IMR-90 (cell line): ENCODE data around the gene SSTR4. TPM values are rescaled to one million over a fixed set of nuclear protein-coding genes. Genes with fewer than 3 reads are reported as not detected.

Experiments used
- ATAC-seq: fragments of 200-7000 bp; cut with Tn5 transposase; 2 replicates; pipeline ENCODE4 v1.9.1; 2020; ENCODE audit warnings: low read depth, mild to moderate bottlenecking, moderate library complexity
- BruUV-seq: library from RNA; stranded (reverse); fragments of 400-500 nt; replicated peaks from 2 replicates; lab custom pipeline; 2021; lab: Mats Ljungman, UMichigan
- CTCF ChIA-PET: fragments of 300-600 bp; formaldehyde crosslinking; extraction: SDS; loops from one replicate; lab custom pipeline; 2021; ENCODE audit warnings: antibody characterized with exemption; lab: Yijun Ruan, JAX
- POLR2A ChIA-PET: fragments of 300-600 bp; sonication (Branson Sonifier 250); formaldehyde crosslinking; loops from one replicate; lab custom pipeline; 2022; ENCODE audit warnings: antibody characterized with exemption; ENCODE audit not compliant: unreplicated experiment; lab: Charles Lee
- DNase-seq: peaks from one replicate; pipeline ENCODE4 v3.0.0; 2013
- H2AFZ ChIP-seq: replicated peaks from 2 replicates; pipeline ENCODE3; 2013; ENCODE audit warnings: low read length, mild to moderate bottlenecking; ENCODE audit not compliant: poor library complexity
- H2AK5ac ChIP-seq: 2 replicates; pipeline ENCODE4 v1.6.1; 2013; ENCODE audit warnings: low read depth, low read length, inconsistent platforms
- H2AK9ac ChIP-seq: replicated peaks from 2 replicates; pipeline ENCODE3; 2013; ENCODE audit warnings: mild to moderate bottlenecking, low read depth, low read length, moderate library complexity; ENCODE audit not compliant: poor library complexity
- H2BK120ac ChIP-seq: 2 replicates; pipeline ENCODE4 v1.6.1; 2013; ENCODE audit warnings: low read depth, low read length, inconsistent platforms
- H2BK15ac ChIP-seq: 3 replicates; pipeline ENCODE4 v1.6.1; 2013; ENCODE audit warnings: low read depth, low read length, inconsistent platforms
- H2BK20ac ChIP-seq: 2 replicates; pipeline ENCODE4 v1.6.1; 2013; ENCODE audit warnings: low read depth, mild to moderate bottlenecking, inconsistent platforms, low read length, moderate library complexity
- H2BK5ac ChIP-seq: 2 replicates; pipeline ENCODE4 v1.6.1; 2013; ENCODE audit warnings: mild to moderate bottlenecking, low read depth, low read length, inconsistent platforms; ENCODE audit not compliant: poor library complexity, severe bottlenecking
- H3K14ac ChIP-seq: replicated peaks from 2 replicates; pipeline ENCODE4 v1.6.1; 2013; ENCODE audit warnings: low read depth, low read length, inconsistent platforms
- H3K18ac ChIP-seq: 2 replicates; pipeline ENCODE4 v1.6.1; 2013; ENCODE audit warnings: low read depth, low read length, control low read depth
- H3K23ac ChIP-seq: 2 replicates; pipeline ENCODE4 v1.6.1; 2013; ENCODE audit warnings: low read depth, low read length, inconsistent platforms
- H3K27ac ChIP-seq: 2 replicates; pipeline ENCODE4 v1.5.1; 2013; ENCODE audit warnings: mild to moderate bottlenecking, control low read depth, low read length; ENCODE audit not compliant: insufficient read depth
- H3K27me3 ChIP-seq: 2 replicates; pipeline ENCODE4 v1.6.1; 2013; ENCODE audit warnings: low read length; ENCODE audit not compliant: control insufficient read depth, insufficient read depth
- H3K36me3 ChIP-seq: 2 replicates; pipeline ENCODE4 v1.6.1; 2013; ENCODE audit warnings: low read length, mixed read lengths; ENCODE audit not compliant: control insufficient read depth, insufficient read depth
- H3K4ac ChIP-seq: 2 replicates; pipeline ENCODE4 v1.6.1; 2013; ENCODE audit warnings: low read depth, low read length, inconsistent platforms
- H3K4me1 ChIP-seq: 2 replicates; pipeline ENCODE4 v1.6.1; 2013; ENCODE audit warnings: low read length, mixed read lengths; ENCODE audit not compliant: control insufficient read depth, insufficient read depth
- H3K4me2 ChIP-seq: 2 replicates; pipeline ENCODE4 v1.6.1; 2013; ENCODE audit warnings: low read depth, mild to moderate bottlenecking, control low read depth, low read length, moderate library complexity
- H3K4me3 ChIP-seq: 2 replicates; pipeline ENCODE4 v1.5.1; 2013; ENCODE audit warnings: low read depth, mild to moderate bottlenecking, control low read depth, low read length, moderate library complexity; ENCODE audit not compliant: insufficient read depth
- H3K56ac ChIP-seq: 2 replicates; pipeline ENCODE4 v1.6.1; 2013; ENCODE audit warnings: low read length, inconsistent platforms; ENCODE audit not compliant: insufficient read depth; ENCODE audit errors: extremely low read depth
- H3K79me1 ChIP-seq, 2 experiments: 2 replicates each; pipeline ENCODE4 v1.6.1; 2013; ENCODE audit warnings: low read length in 2 of 2, inconsistent platforms in 1 of 2, low read depth in 1 of 2
- H3K9ac ChIP-seq: 2 replicates; pipeline ENCODE4 v1.6.1; 2013; ENCODE audit warnings: low read depth, low read length, control low read depth
- H3K9me1 ChIP-seq: 2 replicates; pipeline ENCODE4 v1.6.1; 2013; ENCODE audit warnings: low read length, inconsistent platforms; ENCODE audit not compliant: insufficient read depth
- H3K9me3 ChIP-seq: 2 replicates; pipeline ENCODE4 v1.6.1; 2013; ENCODE audit warnings: low read length; ENCODE audit not compliant: control insufficient read depth, insufficient read depth
- H4K20me1 ChIP-seq: 2 replicates; pipeline ENCODE4 v1.6.1; 2013; ENCODE audit warnings: low read length, inconsistent platforms; ENCODE audit not compliant: insufficient read depth
- H4K5ac ChIP-seq: 2 replicates; pipeline ENCODE4 v1.6.1; 2013; ENCODE audit warnings: mild to moderate bottlenecking, low read depth, low read length, control low read depth
- H4K8ac ChIP-seq, 2 experiments: 2 replicates each; pipeline ENCODE4 v1.6.1; 2013; ENCODE audit warnings: low read depth in 2 of 2, low read length in 2 of 2, control low read depth in 1 of 2, inconsistent platforms in 1 of 2
- H4K91ac ChIP-seq: 2 replicates; pipeline ENCODE4 v1.6.1; 2013; ENCODE audit warnings: low read depth, low read length, inconsistent platforms; ENCODE audit not compliant: insufficient read depth
- BHLHE40 ChIP-seq: fragments of 150-350 bp; IDR thresholded peaks from 2 replicates; pipeline ENCODE4 v1.6.1; 2016; ENCODE audit warnings: mild to moderate bottlenecking, low read depth, low read length
- CEBPB ChIP-seq: IDR thresholded peaks from 2 replicates; pipeline ENCODE4 v1.6.1; 2012; ENCODE audit warnings: low read depth, low read length, improper control_type of control experiment
- CHD1 ChIP-seq: IDR thresholded peaks from 2 replicates; pipeline ENCODE4 v1.6.1; 2012; ENCODE audit warnings: low read depth, low read length, improper control_type of control experiment
- CTCF ChIP-seq: conservative IDR thresholded peaks from 2 replicates; pipeline ENCODE4 v1.5.1; 2012; ENCODE audit warnings: mild to moderate bottlenecking, low read depth, low read length, improper control_type of control experiment
- ELK1 ChIP-seq: fragments of 150-350 bp; IDR thresholded peaks from 2 replicates; pipeline ENCODE4 v1.6.1; 2016; ENCODE audit warnings: low read depth, mild to moderate bottlenecking, low read length, moderate library complexity, borderline replicate concordance
- FOS ChIP-seq: fragments of 150-350 bp; IDR thresholded peaks from 2 replicates; pipeline ENCODE4 v1.6.1; 2016; ENCODE audit warnings: low read depth, low read length
- MAFK ChIP-seq: IDR thresholded peaks from 2 replicates; pipeline ENCODE4 v1.6.1; 2012; ENCODE audit warnings: low read depth, low read length, improper control_type of control experiment
- MAZ ChIP-seq: IDR thresholded peaks from 2 replicates; pipeline ENCODE4 v1.6.1; 2012; ENCODE audit warnings: low read depth, mild to moderate bottlenecking, low read length, improper control_type of control experiment, moderate library complexity, borderline replicate concordance
- MXI1 ChIP-seq: IDR thresholded peaks from 2 replicates; pipeline ENCODE4 v1.6.1; 2012; ENCODE audit warnings: low read depth, mild to moderate bottlenecking, low read length, moderate library complexity, borderline replicate concordance
- NFE2L2 ChIP-seq: fragments of 150-350 bp; IDR thresholded peaks from 2 replicates; pipeline ENCODE4 v1.6.1; 2016; ENCODE audit warnings: low read depth, mild to moderate bottlenecking, low read length
- POLR2A ChIP-seq: IDR thresholded peaks from 2 replicates; pipeline ENCODE4 v1.6.1; 2012; ENCODE audit warnings: mild to moderate bottlenecking, low read depth, low read length
- RAD21 ChIP-seq: IDR thresholded peaks from 2 replicates; pipeline ENCODE4 v1.6.1; 2012; ENCODE audit warnings: low read length, improper control_type of control experiment
- RCOR1 ChIP-seq: IDR thresholded peaks from 2 replicates; pipeline ENCODE4 v1.6.1; 2012; ENCODE audit warnings: mild to moderate bottlenecking, low read length, improper control_type of control experiment; ENCODE audit not compliant: insufficient replicate concordance
- RFX5 ChIP-seq: IDR thresholded peaks from 2 replicates; pipeline ENCODE4 v1.8.0; 2012; ENCODE audit warnings: low read depth, mild to moderate bottlenecking, low read length, moderate library complexity
- SMC3 ChIP-seq: fragments of 150-350 bp; IDR thresholded peaks from 2 replicates; pipeline ENCODE4 v1.6.1; 2016; ENCODE audit warnings: low read depth, mild to moderate bottlenecking, antibody characterized with exemption, low read length, moderate library complexity
- USF2 ChIP-seq: fragments of 150-350 bp; IDR thresholded peaks from 2 replicates; pipeline ENCODE4 v1.6.1; 2017; ENCODE audit warnings: mild to moderate bottlenecking, antibody characterized with exemption, low read length, low read depth
- WGBS, 2 experiments: methylation state at CpG; one replicate each; pipeline versions ENCODE4 v1.1.5 to v1.1.7; 2013; ENCODE audit warnings: missing lambda C conversion rate in 2 of 2; ENCODE audit not compliant: insufficient read length in 1 of 2; ENCODE audit errors: extremely low coverage in 2 of 2; 5-methylcytosine and 5-hydroxymethylcytosine counted together
- dilution Hi-C: fragments of 300-500 bp; cut with HindIII; formaldehyde crosslinking; loops from one replicate; pipeline ENCODE4 v1.14.3; 2018; ENCODE audit warnings: low sequenced_read_pairs; ENCODE audit not compliant: unreplicated experiment
- in situ Hi-C: fragments of 300-500 bp; cut with MboI; formaldehyde crosslinking; loops from 3 replicates; pipeline ENCODE4 v1.14.3; 2019; ENCODE audit warnings: low sequenced_read_pairs, inconsistent platforms, mixed read lengths
- intact Hi-C: fragments of 100-400 bp; cut with micrococcal nuclease; formaldehyde crosslinking; loops from 2 replicates; pipeline ENCODE4 v1.10.0; 2022
- polyA plus RNA-seq, 3 experiments: library from polyadenylated mRNA; depleted of rRNA; stranded (reverse); fragments of >200 nt; gene quantifications; 2 replicates each; pipeline ENCODE4 v1.2.3, GENCODE V29; 2012; ENCODE audit warnings: low replicate concordance in 1 of 3
- total RNA-seq: library from RNA; depleted of rRNA; stranded (reverse); fragments of >200 nt; gene quantifications from 2 replicates; pipeline ENCODE4 v1.2.3, GENCODE V29; 2012

The SSTR4 gene
- total and polyA plus RNA-seq, 2 of the 4 experiments (the other 2 are of a cell fraction) = not detected

GRCh38 chr20:23059001-23059400, 23.9 kb downstream of the SSTR4 start:
- CTCF ChIA-PET = no interaction called here

More at GRCh38 chr20:23059001-23059400, 23.9 kb downstream of the SSTR4 start:
- DNase-seq (no peak), ATAC-seq (no peak)
- no peak overlapping the region for H3K14ac ChIP-seq
- H4K5ac ChIP-seq = no peak overlapping the region
- no peak overlapping the region for H3K4me3 ChIP-seq
- no peak overlapping the region for H2BK15ac ChIP-seq
- no peak overlapping the region for H2BK20ac ChIP-seq
- no peak overlapping the region for H4K8ac ChIP-seq
- H3K9me1 ChIP-seq = 0 out of 2 replicates have a peak, but pooled peaks cover 2% of the 10 kb centered on the region
- H3K36me3 ChIP-seq = no peaks in the 10 kb centered on the region
- POLR2A ChIA-PET = no interaction called here
- intact Hi-C loops = no loop called here
- no peak overlapping the region for H2BK120ac ChIP-seq
- no peaks in the 10 kb centered on the region for H3K79me1 ChIP-seq
- peaks cover 10% of the 10 kb centered on the region; the same call in 1 of the 2 replicates for H3K4me1 ChIP-seq
- no peaks in the 10 kb centered on the region for H3K9me3 ChIP-seq
- H2AFZ ChIP-seq = no peak overlapping the region
- H4K20me1 ChIP-seq = no peaks in the 10 kb centered on the region
- no peak overlapping the region for H3K9ac ChIP-seq
- H3K4ac ChIP-seq = no peak overlapping the region
- H3K27me3 ChIP-seq = peaks cover 16% of the 10 kb centered on the region
- no peak for TF ChIP-seq RCOR1
- no peak for TF ChIP-seq ELK1
- TF ChIP-seq MXI1 = no peak
- no peak for TF ChIP-seq NFE2L2
- no peak for TF ChIP-seq POLR2A
- no peak for TF ChIP-seq RFX5
- TF ChIP-seq CEBPB = no peak
- TF ChIP-seq MAZ = no peak
- TF ChIP-seq SMC3 = no peak
- TF ChIP-seq CHD1 = no peak
- no peak for TF ChIP-seq FOS
- no peak for TF ChIP-seq CTCF
- TF ChIP-seq BHLHE40 = no peak
- no peak for TF ChIP-seq RAD21
- no peak for TF ChIP-seq USF2
- no peak for TF ChIP-seq MAFK
- dilution Hi-C loops = no loop called here
- H3K56ac ChIP-seq = no peak overlapping the region
- no peak overlapping the region for H2AK5ac ChIP-seq
- no peak overlapping the region for H3K18ac ChIP-seq
- no CpG with 5 or more reads among the region's 3 CpGs for WGBS, 2 experiments
- no peak overlapping the region for H3K4me2 ChIP-seq
- H3K27ac ChIP-seq = no peak overlapping the region
- H2AK9ac ChIP-seq = no peak overlapping the region
- H4K91ac ChIP-seq = no peak overlapping the region
- H2BK5ac ChIP-seq = no peak overlapping the region
- BruUV-seq = no TSS peak
- H3K23ac ChIP-seq = no peak overlapping the region
- in situ Hi-C loops = loop anchor here (10.0 kb wide), 1 partner anchor 286 kb away; no protein-coding TSS in a partner anchor
